ENCODE data around the gene KRT39.

KRT39 gene

DNA sequence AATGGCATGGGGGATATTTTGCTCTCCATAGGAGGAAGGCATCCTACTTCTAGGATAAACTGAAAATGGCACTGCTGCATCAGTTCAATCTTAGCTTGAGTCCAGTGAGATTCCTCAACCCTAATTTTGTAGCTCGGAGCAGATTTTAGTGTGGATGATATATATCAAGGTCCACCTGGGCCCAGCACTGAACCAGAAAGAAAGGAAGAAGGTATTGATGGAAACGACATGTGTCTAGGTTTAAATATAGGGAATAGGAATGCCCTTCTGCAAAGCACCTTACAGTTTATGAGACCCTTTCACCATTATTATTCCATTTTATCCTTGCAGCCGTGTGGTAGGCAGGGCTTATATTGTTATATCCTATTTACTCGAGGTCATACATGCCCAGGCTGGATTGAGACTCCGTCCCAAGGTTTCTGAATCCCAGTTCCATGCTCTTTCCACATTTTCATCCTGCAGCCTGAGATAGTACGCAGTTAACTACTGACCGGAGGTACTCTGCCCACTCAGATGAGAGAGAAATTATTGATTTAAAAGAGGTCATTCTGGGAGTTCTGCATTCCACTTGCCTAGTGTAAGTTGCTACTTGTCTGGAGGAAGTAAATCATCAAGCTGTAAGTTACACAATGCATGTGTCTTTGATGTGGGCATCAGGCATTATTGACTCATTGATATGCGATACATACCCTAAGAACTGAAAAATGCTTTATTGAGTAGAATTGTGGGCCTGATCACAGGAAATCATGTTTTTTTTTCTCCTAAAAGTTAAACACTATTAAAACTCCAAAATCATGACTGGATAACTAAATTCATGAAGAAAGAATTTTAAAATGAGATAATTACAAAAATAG is 10.1 kb downstream of the KRT39 start:
- Histone ChIP-seq H3K4me1 (peaks cover 0 to 4% (median 0%) of the 10 kb centered on the region in 4 donors), H3K4me3 (no peak overlapping the region), H3K27me3 (peaks cover 0 to 2% of the 10 kb centered on the region in 2 donors), H3K36me3 (no peaks in the 10 kb centered on the region), H3K27ac (no peak overlapping the region), H3K9me3 (no peaks in the 10 kb centered on the region)
- TF ChIP-seq, protein P1, sequence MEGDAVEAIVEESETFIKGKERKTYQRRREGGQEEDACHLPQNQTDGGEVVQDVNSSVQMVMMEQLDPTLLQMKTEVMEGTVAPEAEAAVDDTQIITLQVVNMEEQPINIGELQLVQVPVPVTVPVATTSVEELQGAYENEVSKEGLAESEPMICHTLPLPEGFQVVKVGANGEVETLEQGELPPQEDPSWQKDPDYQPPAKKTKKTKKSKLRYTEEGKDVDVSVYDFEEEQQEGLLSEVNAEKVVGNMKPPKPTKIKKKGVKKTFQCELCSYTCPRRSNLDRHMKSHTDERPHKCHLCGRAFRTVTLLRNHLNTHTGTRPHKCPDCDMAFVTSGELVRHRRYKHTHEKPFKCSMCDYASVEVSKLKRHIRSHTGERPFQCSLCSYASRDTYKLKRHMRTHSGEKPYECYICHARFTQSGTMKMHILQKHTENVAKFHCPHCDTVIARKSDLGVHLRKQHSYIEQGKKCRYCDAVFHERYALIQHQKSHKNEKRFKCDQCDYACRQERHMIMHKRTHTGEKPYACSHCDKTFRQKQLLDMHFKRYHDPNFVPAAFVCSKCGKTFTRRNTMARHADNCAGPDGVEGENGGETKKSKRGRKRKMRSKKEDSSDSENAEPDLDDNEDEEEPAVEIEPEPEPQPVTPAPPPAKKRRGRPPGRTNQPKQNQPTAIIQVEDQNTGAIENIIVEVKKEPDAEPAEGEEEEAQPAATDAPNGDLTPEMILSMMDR (IDR thresholded peaks at IDR 0.05) = no peak
- intact Hi-C loops (cut with DNase I; ENCODE audit: low total_unique reads) = no loop called here
- no peak for DNase-seq

DNA sequence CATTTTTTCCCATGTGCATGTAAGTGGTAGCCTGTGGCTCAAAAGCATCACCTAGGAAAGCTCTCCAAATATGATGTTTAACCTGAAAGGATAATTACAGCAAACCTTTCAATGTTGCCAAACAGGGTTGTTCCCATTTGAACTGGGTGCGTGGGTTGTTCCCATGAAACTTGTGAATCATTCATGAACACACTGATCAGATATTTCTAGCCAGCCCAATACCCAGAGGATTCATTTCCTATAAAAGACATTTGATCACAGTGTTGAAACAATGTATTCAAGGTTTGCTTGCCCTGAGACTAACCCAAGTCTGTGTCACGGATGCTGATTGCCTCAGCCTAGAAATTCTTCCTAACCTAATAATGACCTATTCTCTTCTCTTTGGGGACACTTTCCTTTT is 12.9 kb downstream of the KRT39 start:
- no peak for DNase-seq
- Histone ChIP-seq H3K27me3 (peaks cover 0 to 7% of the 10 kb centered on the region in 2 donors), H3K9me3 (no peaks in the 10 kb centered on the region), H3K27ac (no peak overlapping the region), H3K4me3 (no peak overlapping the region), H3K4me1 (peaks cover 0 to 4% (median 0%) of the 10 kb centered on the region in 4 donors), H3K36me3 (no peaks in the 10 kb centered on the region)
- TF ChIP-seq, protein P1 (IDR thresholded peaks at IDR 0.05) = no peak
- intact Hi-C loops (cut with DNase I; ENCODE audit: low total_unique reads) = no loop called here

DNA sequence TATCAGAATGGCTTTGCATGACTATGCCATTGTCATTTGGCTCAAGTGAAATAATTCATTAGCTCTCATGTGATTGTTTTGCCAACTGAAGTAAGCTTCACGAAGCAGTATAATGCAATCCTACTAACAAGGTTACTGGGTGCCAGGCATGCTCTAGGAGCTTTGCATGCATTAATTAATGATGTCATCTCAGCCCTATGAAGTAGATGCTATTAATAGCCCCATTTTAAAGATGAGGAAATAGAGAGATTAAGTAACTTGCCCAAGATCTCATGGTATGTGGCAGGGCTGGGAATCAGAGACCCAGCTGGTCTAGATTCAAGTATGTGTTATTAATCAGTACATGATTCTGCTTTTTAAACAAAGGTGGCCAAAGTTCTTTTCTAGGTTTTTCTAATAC is 14.1 kb downstream of the KRT39 start:
- TF ChIP-seq, protein P1 (IDR thresholded peaks at IDR 0.05) = no peak
- no peaks in the 10 kb centered on the region for H3K9me3 ChIP-seq
- peaks cover 0 to 4% (median 0%) of the 10 kb centered on the region in 4 donors for H3K4me1 ChIP-seq
- no peak for DNase-seq
- peaks cover 0 to 19% of the 10 kb centered on the region in 2 donors for H3K27me3 ChIP-seq
- intact Hi-C loops (cut with DNase I; ENCODE audit: low total_unique reads) = no loop called here
- no peak overlapping the region for H3K27ac ChIP-seq
- no peak overlapping the region for H3K4me3 ChIP-seq
- no peaks in the 10 kb centered on the region for H3K36me3 ChIP-seq

- Histone ChIP-seq H3K4me1 (peaks cover 0 to 4% (median 0%) of the 10 kb centered on the region in 4 donors), H3K36me3 (no peaks in the 10 kb centered on the region), H3K27ac (no peak overlapping the region), H3K9me3 (no peaks in the 10 kb centered on the region), H3K27me3 (peaks cover 0 to 19% of the 10 kb centered on the region in 2 donors), H3K4me3 (no peak overlapping the region)
- no peak for DNase-seq
- intact Hi-C loops (cut with DNase I; ENCODE audit: low total_unique reads) = no loop called here
- TF ChIP-seq, protein P1 (IDR thresholded peaks at IDR 0.05) = no peak
Observed at GRCh38 chr17:40952154-40952553, 14.6 kb downstream of the KRT39 start.

DNA sequence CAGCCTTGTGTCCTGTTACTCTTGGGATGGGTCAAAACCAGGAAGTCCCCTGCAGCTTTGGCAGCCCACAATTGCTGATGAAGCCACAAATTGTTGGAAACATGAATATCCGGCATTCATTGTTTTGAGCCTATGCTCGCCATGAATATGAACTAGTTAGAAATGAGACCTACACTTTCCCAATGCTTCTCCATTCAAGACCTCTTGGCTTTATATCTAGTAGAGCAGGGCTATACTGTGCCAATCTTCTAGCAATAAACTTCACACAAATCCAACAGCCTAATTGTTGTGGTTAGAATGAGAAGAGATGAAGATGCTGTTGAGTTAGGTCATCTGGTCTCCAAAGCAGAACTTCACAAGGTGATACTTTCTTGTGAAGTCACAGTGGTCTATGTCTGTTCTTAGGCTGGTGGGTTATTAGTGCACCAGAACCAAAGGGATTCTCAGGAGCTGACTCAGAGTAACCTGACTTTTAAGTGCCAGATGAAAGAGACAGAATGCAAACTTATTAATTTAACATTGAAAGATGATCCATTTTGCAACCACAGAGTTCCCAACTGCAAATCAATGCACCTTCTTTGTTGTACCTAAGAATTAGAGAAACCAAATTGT is 15.6 kb downstream of the KRT39 start:
- H3K27me3 ChIP-seq = peaks cover 0 to 26% of the 10 kb centered on the region in 2 donors
- no peak overlapping the region for H3K4me3 ChIP-seq
- TF ChIP-seq, protein P1 (IDR thresholded peaks at IDR 0.05) = no peak
- intact Hi-C loops (cut with DNase I; ENCODE audit: low total_unique reads) = no loop called here
- H3K4me1 ChIP-seq = peaks cover 0 to 4% (median 0%) of the 10 kb centered on the region in 4 donors
- no peaks in the 10 kb centered on the region for H3K36me3 ChIP-seq
- no peak for DNase-seq
- H3K9me3 ChIP-seq = no peaks in the 10 kb centered on the region
- H3K27ac ChIP-seq = no peak overlapping the region

Data from tibial artery (tissue), 4 donors.